SK-N-MC (cell line): ENCODE results near the gene GRB2.

Source experiments
- EZH2 ChIP-seq: fragments of 200-600 bp; sonication (generic); IDR thresholded peaks from one replicate; pipeline ENCODE4 v1.6.1; 2017; ENCODE audit warnings: antibody characterized with exemption
- FOXP2 ChIP-seq: optimal IDR thresholded peaks from 2 replicates; pipeline ENCODE3; 2011; ENCODE audit warnings: mild to moderate bottlenecking, moderate library complexity; ENCODE audit not compliant: insufficient read depth; ENCODE audit errors: extremely low read length, control extremely low read depth
- POLR2AphosphoS5 ChIP-seq: IDR thresholded peaks from 2 replicates; pipeline ENCODE4 v1.6.1; 2012; ENCODE audit warnings: mild to moderate bottlenecking, low read depth, low read length, borderline replicate concordance

- TF ChIP-seq EZH2 (no peak), POLR2AphosphoS5 (no peak), FOXP2 (no peak)
Observed at GRCh38 chr17:75316253-75316652, 89.2 kb downstream of the GRB2 start.
